ENCODE measurements around the gene HEMK1. TPM values are rescaled to one million over a fixed set of nuclear protein-coding genes. Genes with fewer than 3 reads are reported as not detected.

Gene HEMK1
- total RNA-seq, 2 experiments from 2014 or later = 12.4 to 14.6 TPM

DNA sequence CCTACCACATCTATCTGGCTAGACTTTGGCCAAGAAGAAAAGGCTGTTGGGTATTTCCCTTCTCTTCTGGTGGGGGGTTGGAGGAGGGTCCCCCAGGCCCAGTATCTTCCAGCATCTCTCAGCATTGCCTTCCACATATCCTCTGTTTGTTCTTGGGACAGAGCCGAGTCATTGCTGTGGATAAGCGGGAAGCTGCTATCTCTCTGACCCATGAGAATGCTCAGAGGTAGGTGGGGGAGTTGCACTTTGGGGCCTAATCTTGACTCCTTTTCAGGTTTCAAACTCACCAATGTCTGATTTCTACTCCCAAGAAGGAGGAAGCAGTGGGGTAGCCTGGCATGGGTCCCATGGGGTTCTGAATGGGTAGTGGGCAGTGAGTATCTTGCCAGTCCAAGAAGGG lies 8.0 kb downstream of the HEMK1 start:
- H3K36me3 Mint-ChIP-seq (ENCODE audit: low read depth) = peaks cover 56% of the 10 kb centered on the region
- Histone ChIP-seq H3K27ac (ENCODE audit: low read depth in 1 of 2, low read length in 2 of 2) (peak overlapping the region in 1 of 2 donors; percentile 16), H3K27me3 (ENCODE audit: control insufficient read depth in 1 of 2, insufficient read depth in 2 of 2, low read length in 2 of 2) (no peaks in the 10 kb centered on the region), H3K9me3 (ENCODE audit: control insufficient read depth in 1 of 2, insufficient read depth in 1 of 2, low read length in 2 of 2) (no peaks in the 10 kb centered on the region), H3K4me3 (ENCODE audit: low read length) (no peak overlapping the region), H3K4me1 (ENCODE audit: insufficient read depth, low read length) (peaks cover 99% of the 10 kb centered on the region), H3K36me3 (ENCODE audit: insufficient read depth, low read length) (peaks cover 35% of the 10 kb centered on the region)
- H3K9me3 Mint-ChIP-seq = no peaks in the 10 kb centered on the region
- CTCF ChIA-PET = interaction anchor here (3.3 kb wide), 1 partner anchor 39 kb away, joined by 11 read pairs; no protein-coding TSS in a partner anchor
- peaks cover 26% of the 10 kb centered on the region for H3K4me1 Mint-ChIP-seq (ENCODE audit: low read depth)
- DNase-seq (no peak), ATAC-seq (ENCODE audit: poor library complexity) (no peak)
- no peak overlapping the region for H3K4me3 Mint-ChIP-seq
- intact Hi-C loops (cut with DNase I, micrococcal nuclease) = no loop called here
- H3K27me3 Mint-ChIP-seq = no peaks in the 10 kb centered on the region
- no peak overlapping the region for H3K27ac Mint-ChIP-seq
- TF ChIP-seq, protein P1, sequence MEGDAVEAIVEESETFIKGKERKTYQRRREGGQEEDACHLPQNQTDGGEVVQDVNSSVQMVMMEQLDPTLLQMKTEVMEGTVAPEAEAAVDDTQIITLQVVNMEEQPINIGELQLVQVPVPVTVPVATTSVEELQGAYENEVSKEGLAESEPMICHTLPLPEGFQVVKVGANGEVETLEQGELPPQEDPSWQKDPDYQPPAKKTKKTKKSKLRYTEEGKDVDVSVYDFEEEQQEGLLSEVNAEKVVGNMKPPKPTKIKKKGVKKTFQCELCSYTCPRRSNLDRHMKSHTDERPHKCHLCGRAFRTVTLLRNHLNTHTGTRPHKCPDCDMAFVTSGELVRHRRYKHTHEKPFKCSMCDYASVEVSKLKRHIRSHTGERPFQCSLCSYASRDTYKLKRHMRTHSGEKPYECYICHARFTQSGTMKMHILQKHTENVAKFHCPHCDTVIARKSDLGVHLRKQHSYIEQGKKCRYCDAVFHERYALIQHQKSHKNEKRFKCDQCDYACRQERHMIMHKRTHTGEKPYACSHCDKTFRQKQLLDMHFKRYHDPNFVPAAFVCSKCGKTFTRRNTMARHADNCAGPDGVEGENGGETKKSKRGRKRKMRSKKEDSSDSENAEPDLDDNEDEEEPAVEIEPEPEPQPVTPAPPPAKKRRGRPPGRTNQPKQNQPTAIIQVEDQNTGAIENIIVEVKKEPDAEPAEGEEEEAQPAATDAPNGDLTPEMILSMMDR (IDR thresholded peaks at IDR 0.05) = no peak
- POLR2A ChIA-PET = interaction anchor here (1.3 to 13.2 kb wide), 2 partner anchors 8 to 33 kb away, joined by 3 to 446 read pairs; partner anchors contain the start of genes CISH, HEMK1 and MAPKAPK3

DNA sequence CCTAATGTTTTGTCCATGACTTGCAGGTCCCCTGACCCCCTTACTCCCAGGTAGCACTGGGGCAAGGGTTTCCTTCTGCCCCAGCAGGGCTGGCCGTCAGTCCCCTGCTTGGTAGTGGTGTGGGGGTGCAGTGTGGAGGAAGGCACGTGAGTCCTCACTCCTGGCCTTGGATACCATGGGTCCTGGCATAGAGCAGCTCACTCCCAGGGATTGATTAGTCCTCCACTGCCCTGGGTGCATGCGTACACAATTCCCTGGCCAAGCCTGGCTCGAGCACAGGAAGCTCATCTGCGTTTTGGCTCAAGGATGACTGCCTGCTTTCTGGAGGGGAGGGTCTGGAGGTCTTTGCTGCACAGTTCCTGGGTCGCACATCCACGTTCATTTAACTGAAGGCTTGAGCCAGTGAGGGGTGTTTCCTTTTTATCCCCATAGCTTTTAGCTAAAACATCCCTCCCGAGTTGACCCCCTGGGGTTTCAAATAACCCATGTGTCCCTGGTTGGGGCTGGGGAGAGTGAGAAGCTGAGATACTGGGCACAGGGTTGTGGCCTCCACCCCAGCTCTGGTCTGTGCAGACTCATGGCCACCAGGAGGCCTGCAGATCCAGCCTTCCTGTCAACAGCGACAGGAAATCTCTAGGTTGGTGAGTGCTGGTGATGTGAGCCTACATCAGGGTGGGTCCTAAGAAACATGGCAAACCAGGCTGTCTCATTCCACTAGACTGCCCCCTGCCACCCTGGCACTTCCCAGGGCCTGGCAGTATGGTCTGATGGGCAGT lies 11.5 kb downstream of the HEMK1 start:
- Histone ChIP-seq H3K4me3 (ENCODE audit: low read length) (no peak overlapping the region), H3K27me3 (ENCODE audit: control insufficient read depth in 1 of 2, insufficient read depth in 2 of 2, low read length in 2 of 2) (no peaks in the 10 kb centered on the region), H3K27ac (ENCODE audit: low read depth in 1 of 2, low read length in 2 of 2) (no peak overlapping the region), H3K36me3 (ENCODE audit: insufficient read depth, low read length) (peaks cover 35% of the 10 kb centered on the region), H3K4me1 (ENCODE audit: insufficient read depth, low read length) (peaks cover 79% of the 10 kb centered on the region), H3K9me3 (ENCODE audit: control insufficient read depth in 1 of 2, insufficient read depth in 1 of 2, low read length in 2 of 2) (no peaks in the 10 kb centered on the region)
- ChIA-PET CTCF (interaction anchor here (0.8 to 1.2 kb wide), 3 partner anchors 10 to 30 kb away, joined by 3 to 4 read pairs (median 3); partner anchors contain the start of gene CISH), POLR2A (no interaction called here)
- no peaks in the 10 kb centered on the region for H3K9me3 Mint-ChIP-seq
- no peaks in the 10 kb centered on the region for H3K4me1 Mint-ChIP-seq (ENCODE audit: low read depth)
- intact Hi-C loops (cut with DNase I, micrococcal nuclease) = no loop called here
- H3K36me3 Mint-ChIP-seq (ENCODE audit: low read depth) = peaks cover 58% of the 10 kb centered on the region
- H3K4me3 Mint-ChIP-seq = no peak overlapping the region
- DNase-seq = peak in 4 of 14 experiments; percentile 19 to 47 (median 40)
- no peak overlapping the region for H3K27ac Mint-ChIP-seq
- TF ChIP-seq, protein P1 (IDR thresholded peaks at IDR 0.05) = no peak
- ATAC-seq (ENCODE audit: poor library complexity) = peak; percentile 48
- no peaks in the 10 kb centered on the region for H3K27me3 Mint-ChIP-seq

DNA sequence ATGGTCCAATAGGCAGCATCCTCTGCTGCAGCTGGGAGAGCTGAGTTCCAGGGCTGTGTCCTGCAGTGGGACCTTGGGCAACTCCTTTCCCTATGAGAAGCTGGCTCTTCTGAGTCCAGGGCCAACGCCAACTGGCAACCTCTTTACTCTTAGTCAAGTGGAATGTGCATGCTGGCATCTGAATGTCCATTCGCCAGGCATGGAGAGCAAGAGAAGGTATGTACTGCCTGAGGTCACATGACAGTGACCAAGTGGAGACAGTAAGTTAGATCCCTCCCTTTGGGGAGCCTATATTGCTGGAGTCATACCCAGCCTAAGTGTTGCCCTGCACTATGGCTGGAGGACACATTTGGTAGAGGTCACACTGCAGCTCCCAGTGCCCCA lies 12.1 kb downstream of the HEMK1 start:
- no peaks in the 10 kb centered on the region for H3K9me3 Mint-ChIP-seq
- no peak overlapping the region for H3K4me3 ChIP-seq (ENCODE audit: low read length)
- no peak overlapping the region for H3K27ac ChIP-seq (ENCODE audit: low read depth in 1 of 2, low read length in 2 of 2)
- H3K36me3 Mint-ChIP-seq (ENCODE audit: low read depth) = peaks cover 58% of the 10 kb centered on the region
- peaks cover 35% of the 10 kb centered on the region for H3K36me3 ChIP-seq (ENCODE audit: insufficient read depth, low read length)
- H3K27ac Mint-ChIP-seq = no peak overlapping the region
- H3K4me3 Mint-ChIP-seq = no peak overlapping the region
- intact Hi-C loops (cut with DNase I, micrococcal nuclease) = no loop called here
- peaks cover 79% of the 10 kb centered on the region for H3K4me1 ChIP-seq (ENCODE audit: insufficient read depth, low read length)
- ATAC-seq (ENCODE audit: poor library complexity) (no peak), DNase-seq (no peak)
- ChIA-PET POLR2A (interaction anchor here (0.7 kb wide), 1 partner anchor 10 kb away, joined by 3 read pairs; no protein-coding TSS in a partner anchor), CTCF (interaction anchor here (0.8 to 1.6 kb wide), 4 partner anchors 9 to 29 kb away, joined by 3 to 5 read pairs (median 4); partner anchors contain the start of gene CISH)
- H3K4me1 Mint-ChIP-seq (ENCODE audit: low read depth) = no peaks in the 10 kb centered on the region
- TF ChIP-seq, protein P1 (IDR thresholded peaks at IDR 0.05) = no peak
- no peaks in the 10 kb centered on the region for H3K27me3 Mint-ChIP-seq
- no peaks in the 10 kb centered on the region for H3K9me3 ChIP-seq (ENCODE audit: control insufficient read depth in 1 of 2, insufficient read depth in 1 of 2, low read length in 2 of 2)
- H3K27me3 ChIP-seq (ENCODE audit: control insufficient read depth in 1 of 2, insufficient read depth in 2 of 2, low read length in 2 of 2) = no peaks in the 10 kb centered on the region

Measured in CD4-positive, alpha-beta T cell (primary cell).